HG03196 (cell line): ENCODE data around the gene PHLDB3.
"Not testable (repeated sequence)": the region's sequence is repeated elsewhere in the genome, so short reads cannot be mapped to it uniquely, and the experiment has no call there.

Experiments
- ATAC-seq: cut with Tn5 transposase; IDR thresholded peaks from one replicate; pipeline ENCODE4 v1.9.1; 2021; ENCODE audit not compliant: unreplicated experiment

Gene PHLDB3

DNA sequence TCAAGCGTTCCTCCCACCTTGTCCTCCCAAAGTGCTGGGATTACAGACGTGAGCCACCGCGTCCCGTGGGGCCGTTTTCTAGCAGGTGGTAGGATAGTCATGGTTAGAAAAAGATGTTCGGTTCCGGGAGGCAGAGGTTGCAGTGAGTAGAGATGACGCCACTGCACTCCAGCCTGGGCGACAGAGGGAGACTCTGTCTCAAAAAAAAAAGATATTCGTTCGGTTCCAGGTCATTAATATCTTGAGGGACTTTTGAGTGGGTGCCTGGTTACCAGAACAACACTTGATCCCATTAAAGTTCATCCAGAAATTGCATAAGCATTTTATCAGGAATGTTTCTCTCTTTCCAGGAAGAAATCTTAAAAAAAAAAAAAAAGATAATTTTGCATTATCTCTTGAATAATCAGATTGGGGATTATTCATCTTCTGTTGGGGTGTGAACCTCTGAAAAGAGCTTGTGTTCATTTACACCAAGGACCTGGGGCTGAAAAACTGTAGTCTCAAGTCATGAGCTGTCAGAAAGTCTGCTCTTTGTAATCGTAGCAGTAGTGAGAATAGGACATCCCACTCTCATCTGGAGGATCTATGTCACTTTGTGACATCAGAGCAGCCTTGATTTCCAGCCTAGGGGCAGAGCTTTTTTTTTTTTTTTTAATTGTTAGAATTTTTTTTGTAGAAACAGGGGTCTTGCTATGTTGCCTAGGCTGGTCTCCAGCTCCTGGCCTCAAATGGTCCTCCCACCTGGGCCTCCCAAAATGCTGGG, 23.5 kb upstream of the PHLDB3 start:
- ATAC-seq = no peak

DNA sequence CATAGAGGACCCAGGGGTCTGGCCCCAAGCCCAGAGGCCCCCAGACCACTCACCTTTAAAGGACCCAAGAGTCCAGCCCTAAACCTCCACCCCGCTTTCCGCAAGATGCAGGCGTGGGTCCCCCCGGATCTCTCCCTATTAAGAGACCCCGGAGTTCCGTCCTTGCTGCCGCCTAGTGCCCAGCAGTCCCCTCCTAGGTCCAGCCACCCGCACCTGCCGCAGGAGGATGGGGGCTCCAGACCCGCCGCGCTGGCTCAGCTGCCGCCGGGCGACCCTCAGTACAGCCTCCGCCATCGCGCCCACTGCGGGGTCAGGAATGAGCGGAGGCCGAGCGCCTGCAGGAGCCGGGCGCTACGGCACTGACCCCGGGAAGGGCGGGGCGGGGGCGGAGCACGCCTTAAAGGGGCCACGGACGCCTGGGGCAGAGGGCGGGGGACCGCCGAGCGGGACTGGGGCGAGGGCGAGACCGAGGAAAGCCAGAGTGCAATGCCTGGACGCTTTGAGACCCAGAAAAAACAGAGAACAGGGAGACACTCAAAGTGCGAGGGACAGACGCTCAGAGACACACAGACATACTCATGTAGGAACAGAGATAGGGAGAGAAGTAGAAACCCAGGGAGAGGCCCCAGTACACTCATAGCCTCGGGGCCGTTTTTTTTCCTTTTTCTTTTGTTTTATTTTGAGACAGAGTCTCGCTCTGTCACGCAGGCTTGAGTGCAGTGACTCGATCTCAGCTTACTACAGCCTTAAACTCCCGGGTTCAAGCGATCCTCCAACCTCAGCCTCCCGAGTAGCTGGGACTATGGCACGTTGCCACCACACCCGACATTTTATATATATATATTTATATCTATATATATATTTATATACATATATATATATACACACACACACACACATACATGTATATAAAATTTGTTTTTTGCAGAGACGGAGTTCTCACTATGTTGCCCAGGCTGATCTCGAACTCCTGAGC, 22.6 kb upstream of the PHLDB3 start, which contains the start of gene ETHE1:
Gene ETHE1, minus strand, starts transcription at position 318 of the 976 bp plus-strand sequence. Its CDS starts 24 bp downstream, at position 294.
- ATAC-seq = peak; percentile 66

DNA sequence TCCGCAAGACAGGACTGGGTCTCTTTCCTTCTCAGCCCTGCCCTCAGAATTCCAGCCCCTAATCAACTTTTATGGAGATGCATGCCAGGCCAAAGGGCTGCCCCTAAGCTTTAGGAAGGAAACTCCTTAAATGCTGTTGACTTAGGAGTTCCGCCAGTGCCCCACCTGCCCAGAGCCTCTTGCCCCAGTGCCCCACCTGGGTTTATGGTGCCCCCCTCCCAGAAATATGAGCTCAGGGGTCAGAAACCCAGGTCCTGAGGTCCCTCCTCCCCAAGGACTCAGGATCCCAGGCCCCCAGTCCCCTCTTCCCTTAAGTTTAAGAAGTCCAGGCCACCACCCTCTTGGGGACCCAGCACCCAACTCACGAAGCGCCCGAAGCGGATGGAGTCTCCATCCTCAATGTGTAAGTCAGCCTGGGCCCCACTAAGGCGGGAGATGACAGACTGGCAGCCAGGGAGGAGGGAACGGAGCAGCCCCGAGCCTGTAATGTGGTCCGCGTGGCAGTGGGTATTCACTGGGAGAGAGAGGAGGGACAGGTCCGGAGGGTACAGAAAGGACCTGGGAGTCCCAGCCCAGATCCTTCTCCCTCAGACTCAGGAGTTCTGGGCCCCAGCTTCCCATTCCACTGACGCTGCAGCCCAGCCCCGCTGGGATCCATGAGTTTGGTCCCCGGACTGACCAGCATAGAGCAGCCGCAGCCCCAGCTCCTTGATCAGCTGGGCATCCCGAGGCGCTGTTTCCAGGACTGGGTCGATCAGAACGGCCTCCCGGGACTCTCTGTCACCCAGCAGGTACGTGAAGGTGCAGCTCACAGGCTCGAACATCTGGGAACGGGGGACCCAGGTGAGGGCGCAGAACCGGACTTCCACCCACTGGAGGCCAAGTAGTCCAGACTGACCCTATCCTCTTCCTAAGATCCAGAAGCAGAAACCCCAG, 21.6 kb upstream of the PHLDB3 start:
- ATAC-seq = no peak

DNA sequence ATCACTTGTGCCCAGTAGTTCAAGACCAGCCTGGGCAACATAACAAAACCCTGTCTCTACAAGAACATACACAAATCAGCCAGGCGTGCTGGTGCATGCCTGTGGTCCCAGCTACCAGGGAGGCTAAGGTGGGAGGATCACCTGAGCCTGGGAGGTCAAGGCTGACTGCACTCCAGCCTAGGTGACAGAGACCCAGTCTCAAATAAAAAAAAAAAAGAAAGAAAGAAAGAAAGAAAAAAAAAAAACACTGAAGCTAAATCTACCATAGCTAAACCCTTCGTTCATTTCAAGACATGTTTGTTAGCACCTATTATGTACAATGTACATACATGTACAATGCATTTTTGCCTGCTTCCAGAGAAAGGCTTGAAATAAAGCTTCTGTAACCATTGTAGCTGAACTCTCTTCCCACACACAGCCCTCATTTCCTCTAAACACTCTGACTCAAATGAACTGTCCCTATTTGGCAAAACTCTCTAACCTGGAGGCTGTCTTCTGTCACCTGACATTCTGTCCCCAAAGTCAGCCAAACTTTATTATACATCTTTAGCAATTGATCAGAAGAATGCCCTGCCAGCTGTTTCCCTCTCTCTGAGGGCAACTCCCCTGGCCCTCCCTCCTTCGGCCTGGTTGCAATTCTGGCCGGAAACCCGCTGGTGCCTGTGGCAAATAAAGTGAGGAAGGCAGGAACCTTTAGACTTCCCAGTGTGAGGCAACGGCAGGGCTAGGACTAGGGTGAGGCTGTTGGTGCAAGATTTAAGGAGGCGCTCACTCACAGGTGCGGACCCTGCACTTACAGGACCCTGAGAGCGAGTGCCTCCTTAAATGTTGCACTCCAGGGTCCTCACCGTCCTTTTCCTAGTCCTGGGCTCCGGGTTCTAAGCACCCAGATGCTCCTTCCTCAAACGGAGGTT, 20.6 kb upstream of the PHLDB3 start:
- ATAC-seq = no peak

DNA sequence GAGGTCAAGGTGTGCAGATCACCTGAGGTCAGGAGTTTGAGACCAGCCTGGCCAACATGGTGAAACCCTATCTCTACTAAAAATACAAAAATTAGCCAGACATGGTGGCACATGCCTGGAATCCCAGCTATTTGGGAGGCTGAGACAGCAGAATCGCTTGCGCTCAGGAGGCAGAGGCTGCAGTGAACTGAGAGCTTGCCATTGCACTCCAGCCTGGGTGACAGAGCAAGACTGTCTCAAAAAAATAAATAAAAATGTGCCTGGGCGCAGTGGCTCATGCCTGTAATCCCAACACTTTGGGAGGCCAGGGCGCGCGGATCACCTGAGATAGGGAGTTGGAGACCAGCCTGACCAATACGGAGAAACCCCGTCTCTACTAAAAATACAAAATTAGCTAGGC, 19.1 kb upstream of the PHLDB3 start:
- ATAC-seq = not testable (repeated sequence)

DNA sequence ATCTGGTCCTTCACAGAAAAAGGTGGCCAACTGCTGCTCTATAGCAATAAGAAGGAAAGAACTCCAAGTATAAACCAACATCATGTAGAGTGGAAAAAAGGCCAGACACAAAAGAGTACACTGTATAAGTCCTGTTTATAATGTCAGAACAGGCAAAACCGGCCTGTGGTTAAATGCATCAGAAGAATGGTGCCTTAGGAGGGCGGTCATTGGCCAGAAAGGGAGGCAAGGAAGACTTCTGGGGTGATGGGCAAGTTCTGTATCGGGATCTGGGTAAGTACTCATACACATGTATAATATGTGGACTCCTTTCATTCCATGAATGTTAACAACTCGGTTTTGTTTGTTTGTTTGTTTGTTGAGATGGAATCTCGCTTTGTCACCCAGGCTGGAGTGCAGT, 18.4 kb upstream of the PHLDB3 start:
- ATAC-seq = no peak

DNA sequence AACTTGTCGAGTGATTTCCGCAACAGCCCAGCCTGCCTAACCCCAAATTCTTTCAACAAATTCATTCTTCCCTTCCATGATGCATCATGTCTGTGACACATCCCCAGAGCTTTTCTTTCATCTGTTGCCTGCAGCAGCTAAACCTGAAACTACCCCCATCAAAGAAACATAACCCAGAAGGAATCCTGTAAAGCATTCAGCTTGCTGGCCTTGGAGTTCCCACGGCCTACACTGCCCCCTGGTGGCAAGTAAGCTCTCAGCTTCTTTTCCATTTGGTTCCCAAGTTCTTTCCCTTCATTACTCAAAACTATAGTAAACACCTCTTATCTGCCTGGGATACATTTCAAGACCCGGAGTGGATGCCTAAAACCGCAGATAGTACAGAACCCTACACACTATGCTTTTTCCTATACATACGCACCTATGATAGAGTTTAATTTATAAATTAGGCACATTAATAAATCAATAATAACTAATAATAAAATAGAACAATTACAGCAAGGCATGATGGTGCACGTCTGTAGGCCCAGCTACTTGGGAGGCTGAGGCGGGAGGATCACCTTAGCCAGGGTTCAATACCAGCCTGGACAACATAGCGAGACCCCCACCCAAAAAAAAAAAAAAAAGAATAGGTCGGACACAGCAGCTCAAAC, 15.0 kb upstream of the PHLDB3 start:
- no peak for ATAC-seq

DNA sequence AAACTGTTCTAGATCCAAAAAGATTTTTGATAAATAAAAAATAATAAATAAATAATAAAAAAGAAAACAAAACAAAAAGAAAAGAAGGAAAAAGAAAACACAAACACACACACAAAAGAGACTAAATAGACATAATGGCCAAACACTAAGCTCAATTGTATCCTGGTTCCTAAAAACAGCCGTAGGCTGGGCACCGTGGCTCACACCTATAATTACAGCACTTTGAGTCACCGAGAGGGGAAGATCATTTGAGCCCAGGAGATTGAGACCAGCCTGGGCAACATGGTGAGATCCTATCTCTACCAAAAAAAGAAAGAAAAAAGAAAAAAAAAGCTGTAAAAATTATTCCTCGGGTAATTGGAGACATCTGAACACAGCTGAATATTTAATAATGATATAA, 13.5 kb upstream of the PHLDB3 start:
- no peak for ATAC-seq

DNA sequence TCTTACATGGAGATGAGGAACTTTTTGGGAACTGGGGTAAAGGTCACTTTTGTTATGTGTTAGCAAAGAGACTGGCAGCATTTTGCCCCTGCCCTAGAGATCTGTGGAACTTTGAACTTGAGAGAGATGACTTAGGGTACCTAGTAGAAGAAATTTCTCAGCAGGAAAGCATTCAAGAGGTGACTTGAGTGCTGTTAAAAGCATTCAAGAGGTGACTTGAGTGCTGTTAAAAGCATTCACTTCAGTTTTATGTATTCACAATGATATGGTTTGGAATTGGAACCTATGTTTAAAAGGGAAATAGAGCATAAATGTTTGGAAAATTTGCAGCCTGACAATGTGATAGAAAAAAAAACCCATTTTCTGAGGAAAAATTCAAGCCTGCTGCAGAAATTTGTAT, 7.9 kb upstream of the PHLDB3 start:
- ATAC-seq = not testable (repeated sequence)

DNA sequence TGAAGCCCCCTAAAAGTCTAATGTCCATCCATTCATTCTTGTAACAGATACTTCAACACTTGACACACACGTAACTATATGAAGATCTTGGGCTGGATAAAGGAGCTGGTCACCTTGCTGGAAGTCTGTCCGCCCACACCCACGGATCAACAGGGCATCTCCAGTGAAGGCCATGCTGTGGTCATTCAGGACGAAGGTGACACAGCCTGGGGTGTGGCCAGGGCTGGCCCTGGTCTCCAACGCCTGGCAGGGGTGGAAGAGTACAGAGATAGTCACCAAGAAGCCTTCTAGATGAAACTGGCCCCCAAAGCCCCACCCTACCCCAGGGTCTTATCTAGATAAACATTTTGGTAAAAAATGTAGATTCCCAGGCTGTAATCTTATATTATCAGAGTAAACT, 6.8 kb upstream of the PHLDB3 start:
- no peak for ATAC-seq

DNA sequence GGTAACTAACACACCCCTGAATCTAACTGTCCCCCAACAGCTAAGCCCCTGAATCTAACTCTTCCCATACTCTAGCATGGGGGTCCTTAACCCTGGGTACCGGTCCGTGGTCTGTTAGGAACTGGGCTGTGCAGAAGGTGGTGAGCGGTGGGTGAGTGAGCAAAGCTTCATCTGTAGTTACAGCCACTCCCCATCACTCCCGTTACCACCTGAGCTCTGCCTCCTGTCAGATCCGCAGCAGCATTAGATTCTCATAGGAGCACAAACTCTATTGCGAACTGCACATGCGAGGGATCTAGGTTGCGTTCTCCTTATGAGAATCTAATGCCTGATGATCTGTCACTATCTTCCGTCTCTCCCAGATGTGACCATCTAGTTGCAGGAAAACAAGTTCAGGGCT, 6.2 kb upstream of the PHLDB3 start:
- ATAC-seq = no peak

DNA sequence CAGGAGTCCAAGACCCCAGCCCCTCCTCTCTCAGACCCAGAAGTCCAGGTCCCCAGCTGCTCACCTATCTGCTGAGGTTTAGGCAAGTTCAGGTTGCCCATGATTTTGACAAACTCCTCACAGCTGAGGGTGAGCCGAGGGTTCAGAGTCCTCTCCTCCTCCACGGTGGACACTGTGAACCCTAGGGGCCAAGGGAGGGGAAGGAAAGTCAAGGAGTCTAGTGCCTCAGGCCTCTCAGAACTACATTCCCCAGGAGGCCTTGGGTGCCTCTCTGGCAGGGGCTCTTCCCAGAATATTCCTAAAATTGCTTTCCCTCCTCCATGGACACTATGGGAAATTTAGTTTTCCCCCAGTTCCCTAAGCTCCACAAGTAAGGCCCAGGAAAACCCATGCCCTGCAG, 3.3 kb upstream of the PHLDB3 start:
- no peak for ATAC-seq

DNA sequence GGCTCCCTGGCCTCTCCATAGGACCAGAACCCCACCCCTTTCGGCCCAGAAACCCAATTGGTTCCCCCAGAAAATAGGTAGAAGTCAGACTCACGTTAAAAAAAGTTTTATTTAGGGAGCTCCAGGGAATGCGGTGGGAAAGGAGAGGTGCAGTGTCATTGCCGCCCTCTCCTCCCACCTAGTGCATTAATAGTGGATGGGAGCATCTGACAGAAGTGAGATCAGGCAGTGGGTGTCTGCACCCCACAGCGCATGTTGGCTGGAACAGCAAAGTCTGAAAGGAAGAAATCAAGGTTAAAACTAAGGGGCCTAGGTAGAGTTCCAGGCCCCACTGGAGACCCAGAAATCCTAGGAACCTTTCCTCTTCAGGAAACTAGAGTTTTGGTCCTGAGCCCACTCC, 2.1 kb upstream of the PHLDB3 start:
- ATAC-seq = no peak

DNA sequence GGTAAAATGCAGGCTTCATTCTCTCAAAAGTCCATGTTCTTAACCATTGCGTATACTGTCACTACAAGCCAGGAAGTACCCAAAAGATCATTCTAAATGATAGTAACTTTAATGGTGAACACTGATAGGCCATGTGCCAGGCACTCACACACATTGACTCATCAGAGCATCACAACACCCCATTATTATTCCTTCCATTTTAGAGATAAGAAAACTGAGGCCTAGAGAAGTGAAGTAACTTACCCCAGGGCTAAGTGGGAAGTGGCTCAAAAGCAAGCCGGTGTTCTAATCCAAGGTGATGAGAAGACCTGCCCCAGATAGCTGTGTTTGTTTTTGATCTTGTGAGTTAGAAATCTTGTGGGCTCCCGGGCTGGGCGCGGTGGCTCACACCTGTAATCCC, 1.4 kb upstream of the PHLDB3 start:
- ATAC-seq = no peak

DNA sequence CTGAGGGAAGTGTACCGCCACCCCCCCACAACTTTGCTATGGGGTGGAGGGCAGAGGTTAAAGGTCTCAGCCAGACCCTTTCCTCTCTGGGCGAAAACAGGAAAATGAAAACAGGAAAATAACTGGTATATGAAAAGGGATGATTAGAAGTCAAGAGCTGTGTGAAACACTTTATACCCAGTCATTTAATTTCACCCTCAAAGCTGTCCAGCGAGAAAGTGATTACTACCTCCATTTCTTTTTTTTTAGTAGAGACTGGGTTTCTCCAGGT, 575 bp upstream of the PHLDB3 start:
- no peak for ATAC-seq

DNA sequence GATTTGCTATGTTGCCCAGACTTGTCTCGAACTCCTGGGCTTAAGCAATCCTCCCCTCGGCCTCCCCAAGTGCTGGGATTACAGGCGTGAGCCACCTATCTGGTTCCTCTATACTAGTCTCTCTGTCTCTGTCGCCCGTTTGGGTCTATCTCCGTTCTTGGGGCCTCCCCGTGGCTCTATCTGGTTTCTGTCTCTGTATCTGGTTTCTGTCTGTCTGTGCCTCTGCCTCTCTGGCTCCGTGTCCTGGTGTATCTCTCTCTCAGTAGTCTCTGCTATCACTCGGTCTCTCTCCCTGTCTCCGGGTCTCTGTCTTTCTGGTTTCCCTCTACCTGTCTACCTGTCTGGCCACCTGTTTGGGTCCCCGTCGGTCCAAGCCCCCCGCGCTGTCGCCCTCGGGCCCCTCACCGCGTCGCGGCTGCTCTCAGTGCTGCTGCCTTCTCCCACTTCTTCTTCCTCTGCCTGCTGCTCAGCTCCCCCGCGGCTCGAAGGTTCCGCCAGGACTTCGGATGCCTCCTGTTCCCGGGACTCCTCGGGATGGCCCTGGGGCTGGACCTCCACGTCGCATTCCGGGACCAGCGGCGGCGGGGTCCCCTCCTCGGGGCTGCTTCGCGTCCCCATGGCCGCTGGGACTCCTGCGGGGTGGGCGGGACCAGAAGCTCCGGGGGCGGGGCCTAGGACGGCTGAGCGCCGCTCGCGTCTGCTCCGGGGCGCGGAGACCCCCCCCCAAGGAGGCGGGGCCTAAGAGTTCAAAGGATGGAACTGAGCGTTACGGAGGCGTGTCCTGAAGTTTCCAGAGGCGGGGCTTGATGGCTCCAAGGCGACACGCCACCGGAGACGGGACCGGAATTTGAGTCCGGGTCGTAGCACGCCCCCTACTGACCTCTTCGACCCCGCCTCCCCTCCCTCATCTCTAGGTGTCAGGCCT, 783 bp downstream of the PHLDB3 start:
- ATAC-seq = peak; percentile 77

DNA sequence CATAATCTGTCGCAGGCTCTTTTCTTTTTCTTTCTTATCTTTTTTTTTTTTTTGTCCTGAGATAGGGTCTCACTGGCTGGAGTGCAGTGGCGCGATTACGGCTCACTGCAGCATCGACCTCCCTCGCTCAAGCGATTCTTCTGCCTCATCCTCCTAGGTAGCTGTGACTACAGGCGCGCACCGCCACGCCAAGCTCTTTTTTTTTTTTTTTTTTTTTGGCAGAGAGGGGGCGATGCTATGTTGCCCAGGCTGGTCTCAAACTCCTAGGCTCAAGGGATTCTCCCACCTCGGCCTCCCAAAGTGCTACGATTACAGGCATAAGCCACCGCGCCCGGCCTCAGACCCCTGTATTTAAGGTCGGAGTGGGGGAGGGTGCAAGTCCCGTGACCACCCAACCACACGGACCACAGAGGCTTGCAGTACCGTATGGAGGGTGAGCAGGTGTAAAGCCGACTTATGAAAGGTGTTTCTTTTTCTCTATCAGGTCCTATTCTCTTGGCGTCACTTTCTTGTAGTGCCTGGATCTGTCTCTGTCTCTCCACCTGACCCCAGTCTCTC, 2.0 kb downstream of the PHLDB3 start:
- ATAC-seq = no peak
